ENCODE measurements around the gene NVL.

The NVL gene

GRCh38 chr1:224276771-224277487 lies 53.0 kb downstream of the NVL start:
- DNase-seq, result no peak

- no peak for DNase-seq
These were observed 54.9 kb downstream of the NVL start for GRCh38 chr1:224274970-224275626.

- DNase-seq, result no peak
These were observed 56.3 kb downstream of the NVL start for GRCh38 chr1:224273641-224274040.

- no peak for DNase-seq
These were observed 58.9 kb downstream of the NVL start for GRCh38 chr1:224271106-224271505.

GRCh38 chr1:224267925-224268324 lies 62.0 kb downstream of the NVL start:
- no peak for DNase-seq

- DNase-seq, result no peak
These were observed 62.8 kb downstream of the NVL start for GRCh38 chr1:224266915-224267856.

- DNase-seq, result no peak
These were observed 63.7 kb downstream of the NVL start for GRCh38 chr1:224266105-224266914.

- no peak for DNase-seq
These were observed 65.7 kb downstream of the NVL start for GRCh38 chr1:224264321-224264720.

- no peak for DNase-seq
These were observed 67.5 kb downstream of the NVL start for GRCh38 chr1:224262373-224263054.

- DNase-seq, result no peak
These were observed 70.0 kb downstream of the NVL start for GRCh38 chr1:224259986-224260385.

GRCh38 chr1:224258351-224258750 lies 71.6 kb downstream of the NVL start:
- DNase-seq, result no peak

- no peak for DNase-seq
These were observed 73.3 kb downstream of the NVL start for GRCh38 chr1:224256640-224257039.

GRCh38 chr1:224253721-224254120 lies 76.3 kb downstream of the NVL start:
- no peak for DNase-seq

- DNase-seq, result no peak
These were observed 77.5 kb downstream of the NVL start for GRCh38 chr1:224252479-224252878.

GRCh38 chr1:224251741-224252146 lies 78.2 kb downstream of the NVL start:
- no peak for DNase-seq

GRCh38 chr1:224245188-224245587 lies 84.8 kb downstream of the NVL start:
- DNase-seq, result peak; percentile 28 to 35

GRCh38 chr1:224238756-224239155 lies 91.2 kb downstream of the NVL start:
- no peak for DNase-seq

- no peak for DNase-seq
These were observed 91.8 kb downstream of the NVL start for GRCh38 chr1:224238212-224238611.

GRCh38 chr1:224237119-224237881 lies 92.7 kb downstream of the NVL start:
- DNase-seq, result no peak

- no peak for DNase-seq
These were observed 94.0 kb downstream of the NVL start for GRCh38 chr1:224235813-224236493.

- no peak for DNase-seq
These were observed 96.0 kb downstream of the NVL start for GRCh38 chr1:224234017-224234416.
